IPS-15b (cell line): Measurements from ENCODE around the gene FAM76A.

Source experiments
- H3K27me3 ChIP-seq: one replicate; pipeline ENCODE4 v1.6.1; 2013; ENCODE audit warnings: low read length; ENCODE audit not compliant: control insufficient read depth, insufficient read depth
- H3K36me3 ChIP-seq: one replicate; pipeline ENCODE4 v1.6.1; 2013; ENCODE audit warnings: low read length; ENCODE audit not compliant: control insufficient read depth, insufficient read depth
- H3K4me1 ChIP-seq: one replicate; pipeline ENCODE4 v1.6.1; 2013; ENCODE audit warnings: mild to moderate bottlenecking, low read length; ENCODE audit not compliant: control insufficient read depth, insufficient read depth
- H3K4me3 ChIP-seq: one replicate; pipeline ENCODE4 v1.5.1; 2013; ENCODE audit warnings: low read depth, low read length
- H3K9ac ChIP-seq: one replicate; pipeline ENCODE4 v1.6.1; 2013; ENCODE audit warnings: low read depth, mild to moderate bottlenecking, low read length
- H3K9me3 ChIP-seq: one replicate; pipeline ENCODE4 v1.6.1; 2013; ENCODE audit warnings: mild to moderate bottlenecking, low read length; ENCODE audit not compliant: control insufficient read depth, insufficient read depth

The FAM76A gene

GRCh38 chr1:27736252-27736651, 10.5 kb downstream of the FAM76A start:
- Histone ChIP-seq H3K4me3 (no peak overlapping the region), H3K9me3 (no peaks in the 10 kb centered on the region), H3K4me1 (no peaks in the 10 kb centered on the region), H3K36me3 (peaks cover 3% of the 10 kb centered on the region), H3K27me3 (no peaks in the 10 kb centered on the region), H3K9ac (no peak overlapping the region)

GRCh38 chr1:27741121-27741520, 15.4 kb downstream of the FAM76A start:
- no peaks in the 10 kb centered on the region for H3K27me3 ChIP-seq
- H3K36me3 ChIP-seq = no peaks in the 10 kb centered on the region
- no peak overlapping the region for H3K4me3 ChIP-seq
- H3K4me1 ChIP-seq = no peaks in the 10 kb centered on the region
- no peaks in the 10 kb centered on the region for H3K9me3 ChIP-seq
- no peak overlapping the region for H3K9ac ChIP-seq

GRCh38 chr1:27744556-27744955, 18.8 kb downstream of the FAM76A start:
- no peaks in the 10 kb centered on the region for H3K9me3 ChIP-seq

GRCh38 chr1:27745466-27745865, 19.7 kb downstream of the FAM76A start:
- no peaks in the 10 kb centered on the region for H3K27me3 ChIP-seq
- no peaks in the 10 kb centered on the region for H3K9me3 ChIP-seq
- H3K36me3 ChIP-seq = peaks cover 4% of the 10 kb centered on the region
- H3K4me1 ChIP-seq = no peaks in the 10 kb centered on the region
- H3K9ac ChIP-seq = no peak overlapping the region
- H3K4me3 ChIP-seq = no peak overlapping the region

More at GRCh38 chr1:27744556-27744955, 18.8 kb downstream of the FAM76A start:
- no peak overlapping the region for H3K4me3 ChIP-seq
- no peaks in the 10 kb centered on the region for H3K4me1 ChIP-seq
- peaks cover 4% of the 10 kb centered on the region for H3K36me3 ChIP-seq
- H3K27me3 ChIP-seq = no peaks in the 10 kb centered on the region
- H3K9ac ChIP-seq = no peak overlapping the region

GRCh38 chr1:27752360-27752759, 26.6 kb downstream of the FAM76A start:
- Histone ChIP-seq H3K9ac (no peak overlapping the region), H3K4me1 (no peaks in the 10 kb centered on the region), H3K9me3 (no peaks in the 10 kb centered on the region), H3K4me3 (no peak overlapping the region), H3K27me3 (no peaks in the 10 kb centered on the region), H3K36me3 (peaks cover 11% of the 10 kb centered on the region)

- Histone ChIP-seq H3K9ac (no peak overlapping the region), H3K9me3 (no peaks in the 10 kb centered on the region), H3K36me3 (peaks cover 6% of the 10 kb centered on the region), H3K4me1 (no peaks in the 10 kb centered on the region), H3K27me3 (no peaks in the 10 kb centered on the region), H3K4me3 (no peak overlapping the region)
Measured at GRCh38 chr1:27755286-27755685, 29.5 kb downstream of the FAM76A start.

- no peak overlapping the region for H3K9ac ChIP-seq
- no peaks in the 10 kb centered on the region for H3K9me3 ChIP-seq
- H3K4me1 ChIP-seq = no peaks in the 10 kb centered on the region
- H3K4me3 ChIP-seq = no peak overlapping the region
- H3K36me3 ChIP-seq = peaks cover 6% of the 10 kb centered on the region
- H3K27me3 ChIP-seq = no peaks in the 10 kb centered on the region
Measured at GRCh38 chr1:27755865-27756264, 30.1 kb downstream of the FAM76A start.

- Histone ChIP-seq H3K4me3 (no peak overlapping the region), H3K27me3 (no peaks in the 10 kb centered on the region), H3K9me3 (no peaks in the 10 kb centered on the region), H3K4me1 (no peaks in the 10 kb centered on the region), H3K9ac (no peak overlapping the region), H3K36me3 (peaks cover 4% of the 10 kb centered on the region)
Measured at GRCh38 chr1:27759236-27759635, 33.5 kb downstream of the FAM76A start.

GRCh38 chr1:27760426-27760825, 34.7 kb downstream of the FAM76A start:
- Histone ChIP-seq H3K27me3 (no peaks in the 10 kb centered on the region), H3K9ac (no peak overlapping the region), H3K36me3 (peaks cover under 1% of the 10 kb centered on the region), H3K9me3 (no peaks in the 10 kb centered on the region), H3K4me3 (no peak overlapping the region), H3K4me1 (no peaks in the 10 kb centered on the region)

- no peaks in the 10 kb centered on the region for H3K4me1 ChIP-seq
- no peaks in the 10 kb centered on the region for H3K9me3 ChIP-seq
- no peak overlapping the region for H3K9ac ChIP-seq
- no peaks in the 10 kb centered on the region for H3K36me3 ChIP-seq
- no peak overlapping the region for H3K4me3 ChIP-seq
- no peaks in the 10 kb centered on the region for H3K27me3 ChIP-seq
Measured at GRCh38 chr1:27762033-27762432, 36.3 kb downstream of the FAM76A start.

- H3K9ac ChIP-seq = no peak overlapping the region
- H3K4me1 ChIP-seq = no peaks in the 10 kb centered on the region
- H3K36me3 ChIP-seq = no peaks in the 10 kb centered on the region
- H3K4me3 ChIP-seq = no peak overlapping the region
- no peaks in the 10 kb centered on the region for H3K27me3 ChIP-seq
- H3K9me3 ChIP-seq = no peaks in the 10 kb centered on the region
Measured at GRCh38 chr1:27763358-27763757, 37.6 kb downstream of the FAM76A start.

GRCh38 chr1:27770293-27770830, 44.6 kb downstream of the FAM76A start:
- no peaks in the 10 kb centered on the region for H3K9me3 ChIP-seq
- H3K36me3 ChIP-seq = no peaks in the 10 kb centered on the region
- H3K4me1 ChIP-seq = peaks cover 5% of the 10 kb centered on the region
- no peak overlapping the region for H3K4me3 ChIP-seq
- H3K27me3 ChIP-seq = no peaks in the 10 kb centered on the region
- H3K9ac ChIP-seq = no peak overlapping the region
